Measurements from ENCODE around the gene ABCC3.

Gene ABCC3

DNA sequence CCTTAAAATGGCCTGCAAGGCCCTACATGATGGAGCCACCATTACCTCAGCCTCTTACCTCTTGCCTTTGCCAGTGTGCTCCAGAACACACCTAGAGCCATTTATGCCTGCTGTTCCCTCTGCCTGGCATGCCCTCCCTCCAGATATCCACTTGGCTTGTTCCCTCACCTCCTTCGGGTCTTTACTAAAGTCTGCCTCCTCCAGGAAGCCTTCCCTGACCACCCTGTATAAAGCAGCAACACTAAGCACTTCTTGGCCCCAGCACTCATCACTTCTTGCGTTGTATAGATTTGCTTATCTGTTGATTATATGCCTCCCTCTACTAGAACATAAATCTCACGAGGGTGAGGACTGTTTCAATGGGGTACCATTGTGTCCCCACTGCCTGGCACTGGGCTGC lies 47.8 kb downstream of the ABCC3 start:
- no peak for DNase-seq (ENCODE audit: low read depth in 2 of 3, low spot score in 2 of 3)

DNA sequence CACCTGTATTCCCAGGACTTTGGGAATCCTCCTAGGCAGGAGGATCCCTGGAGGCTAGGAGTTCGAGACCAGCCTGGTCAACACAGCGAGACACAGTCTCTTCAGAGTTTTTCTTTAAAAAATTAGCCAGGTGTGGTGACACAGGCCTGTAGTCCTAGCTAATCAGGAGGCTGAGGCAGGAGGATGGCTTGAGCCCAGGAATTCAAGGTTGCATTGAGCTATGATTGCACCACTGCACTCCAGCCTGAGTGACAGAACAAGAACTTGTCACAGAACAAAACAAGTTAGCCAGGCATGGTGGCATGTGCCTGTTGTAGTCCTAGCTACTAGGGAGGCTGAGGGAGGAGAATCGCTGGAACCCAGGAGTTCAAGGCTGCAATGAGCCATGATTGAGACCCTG lies 48.3 kb downstream of the ABCC3 start:
- DNase-seq (ENCODE audit: low read depth in 2 of 3, low spot score in 2 of 3) = no peak

DNA sequence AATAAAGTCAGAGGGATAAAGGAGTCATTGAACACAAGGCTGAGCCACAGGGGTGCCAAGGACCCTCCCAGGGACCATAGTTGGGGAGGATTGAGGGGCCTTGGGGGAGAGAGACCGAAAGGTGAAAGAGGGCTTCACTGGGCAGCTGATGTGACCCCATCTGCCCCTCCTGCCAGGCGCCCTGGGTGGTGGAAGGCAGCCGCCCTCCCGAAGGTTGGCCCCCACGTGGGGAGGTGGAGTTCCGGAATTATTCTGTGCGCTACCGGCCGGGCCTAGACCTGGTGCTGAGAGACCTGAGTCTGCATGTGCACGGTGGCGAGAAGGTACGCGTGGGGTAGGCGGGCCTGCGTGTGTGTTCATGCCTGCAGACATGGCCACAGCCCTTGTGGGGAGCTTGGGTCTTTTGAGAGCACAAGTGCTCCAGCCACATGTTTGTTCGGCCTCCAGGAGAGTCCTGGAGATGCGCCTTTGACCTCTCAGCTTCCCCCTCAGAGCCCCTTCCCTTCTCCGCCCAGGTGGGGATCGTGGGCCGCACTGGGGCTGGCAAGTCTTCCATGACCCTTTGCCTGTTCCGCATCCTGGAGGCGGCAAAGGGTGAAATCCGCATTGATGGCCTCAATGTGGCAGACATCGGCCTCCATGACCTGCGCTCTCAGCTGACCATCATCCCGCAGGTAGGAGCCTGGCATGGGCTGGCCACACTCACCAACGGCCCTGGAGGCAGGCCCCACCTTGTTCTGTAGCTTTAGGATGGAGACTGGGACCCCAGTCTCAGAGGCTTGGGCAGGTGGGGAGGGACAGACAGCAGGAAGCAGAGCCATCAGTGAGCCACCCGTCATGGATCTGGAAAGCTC lies 49.0 kb downstream of the ABCC3 start:
- no peak for DNase-seq (ENCODE audit: low read depth in 2 of 3, low spot score in 2 of 3)

DNA sequence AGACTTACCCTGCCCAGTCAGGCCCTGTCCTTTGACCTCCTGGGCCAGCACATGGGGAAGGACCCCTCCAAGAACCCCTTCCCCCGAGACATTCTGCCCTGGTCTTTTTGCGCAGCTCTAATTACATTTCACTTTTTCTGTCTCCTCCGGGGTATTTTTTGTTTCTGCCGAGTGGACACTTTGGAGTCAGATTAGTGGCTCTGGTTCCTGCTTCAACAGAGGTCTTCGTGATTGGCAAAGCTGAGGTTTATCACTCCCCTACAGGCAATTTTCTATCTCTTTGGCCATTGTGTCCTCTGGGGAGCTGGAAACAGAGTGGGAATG lies 49.6 kb downstream of the ABCC3 start:
- no peak for DNase-seq (ENCODE audit: low read depth in 2 of 3, low spot score in 2 of 3)

DNA sequence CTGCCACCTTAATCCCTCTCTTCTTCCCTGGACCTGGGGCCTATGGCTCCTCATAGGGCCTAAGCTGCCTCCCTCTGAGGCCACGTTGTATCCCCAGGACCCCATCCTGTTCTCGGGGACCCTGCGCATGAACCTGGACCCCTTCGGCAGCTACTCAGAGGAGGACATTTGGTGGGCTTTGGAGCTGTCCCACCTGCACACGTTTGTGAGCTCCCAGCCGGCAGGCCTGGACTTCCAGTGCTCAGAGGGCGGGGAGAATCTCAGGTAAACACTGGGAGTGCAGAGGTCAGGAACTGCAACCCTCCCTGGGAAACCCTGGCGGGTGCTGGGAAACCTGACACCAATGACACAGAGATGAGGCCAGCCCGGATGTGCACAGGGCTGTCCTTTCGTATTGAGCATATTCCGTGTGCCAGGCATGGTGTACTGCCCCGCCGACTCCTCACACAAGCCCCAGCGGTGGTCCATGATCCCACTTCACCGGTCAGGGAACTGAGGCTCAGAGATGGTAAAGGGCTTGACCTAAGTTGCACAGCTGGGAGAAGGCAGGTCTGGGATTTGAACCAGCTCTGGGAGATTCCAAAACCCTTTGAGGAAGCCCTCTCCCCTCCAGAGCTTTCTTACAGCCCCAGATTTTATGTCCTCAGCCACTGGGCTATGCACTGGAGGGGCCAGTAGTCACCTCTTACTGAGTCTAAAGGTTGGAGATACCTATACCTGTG lies 50.1 kb downstream of the ABCC3 start:
- DNase-seq (ENCODE audit: low read depth in 2 of 3, low spot score in 2 of 3) = no peak

DNA sequence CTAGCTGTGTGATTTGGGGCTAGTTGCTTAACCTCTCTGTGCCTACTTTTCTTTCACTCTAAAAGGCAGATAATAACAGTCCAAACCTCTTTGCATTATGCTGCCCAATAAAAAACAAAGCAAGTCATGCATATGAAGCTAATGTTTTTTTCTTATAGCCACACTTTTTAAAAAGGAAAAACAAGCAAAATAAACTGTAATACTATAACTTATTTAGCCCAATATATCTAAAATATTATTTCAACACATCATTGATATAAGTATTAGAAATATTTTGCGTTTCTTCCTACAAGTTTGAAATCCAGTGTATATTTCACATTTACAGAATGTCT lies 50.6 kb downstream of the ABCC3 start:
- no peak for DNase-seq (ENCODE audit: low read depth in 2 of 3, low spot score in 2 of 3)

DNA sequence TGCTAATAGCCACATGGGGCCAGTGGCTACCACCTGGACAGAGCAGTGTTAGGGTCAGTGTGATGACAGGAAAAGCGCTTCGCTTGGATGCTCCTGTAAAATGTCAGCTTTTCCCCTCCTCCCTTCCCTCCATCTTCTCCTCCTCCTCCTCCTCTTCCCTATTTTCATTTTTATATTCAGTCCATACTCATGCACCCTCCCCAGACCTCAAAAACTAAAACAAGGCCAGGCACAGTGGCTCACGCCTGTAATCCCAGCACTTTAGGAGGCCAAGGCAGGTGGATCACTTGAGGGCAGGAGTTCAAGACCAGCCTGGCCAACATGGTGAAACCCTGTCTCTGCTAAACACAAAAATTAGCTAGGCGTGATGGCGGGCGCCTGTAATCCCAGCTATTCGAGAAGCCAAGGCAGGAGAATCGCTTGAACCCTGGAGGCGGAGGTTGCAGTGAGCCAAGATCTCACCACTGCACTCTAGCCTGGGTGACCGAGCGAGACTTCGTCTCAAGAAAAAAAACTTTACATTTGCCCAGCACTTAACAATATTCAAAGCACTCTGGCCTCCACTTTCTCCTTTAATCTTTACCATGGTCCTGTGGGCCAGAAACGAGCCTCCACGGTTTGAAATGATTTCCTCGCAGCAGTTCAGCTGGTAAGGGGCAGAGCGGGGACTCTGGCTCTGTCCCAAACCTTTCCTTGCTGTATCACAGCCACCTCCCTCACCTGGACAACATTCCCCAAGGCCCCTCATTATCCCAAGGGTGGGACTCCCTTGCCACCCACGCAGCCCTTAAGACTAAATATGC lies 51.2 kb downstream of the ABCC3 start:
- DNase-seq (ENCODE audit: low read depth in 2 of 3, low spot score in 2 of 3) = no peak

DNA sequence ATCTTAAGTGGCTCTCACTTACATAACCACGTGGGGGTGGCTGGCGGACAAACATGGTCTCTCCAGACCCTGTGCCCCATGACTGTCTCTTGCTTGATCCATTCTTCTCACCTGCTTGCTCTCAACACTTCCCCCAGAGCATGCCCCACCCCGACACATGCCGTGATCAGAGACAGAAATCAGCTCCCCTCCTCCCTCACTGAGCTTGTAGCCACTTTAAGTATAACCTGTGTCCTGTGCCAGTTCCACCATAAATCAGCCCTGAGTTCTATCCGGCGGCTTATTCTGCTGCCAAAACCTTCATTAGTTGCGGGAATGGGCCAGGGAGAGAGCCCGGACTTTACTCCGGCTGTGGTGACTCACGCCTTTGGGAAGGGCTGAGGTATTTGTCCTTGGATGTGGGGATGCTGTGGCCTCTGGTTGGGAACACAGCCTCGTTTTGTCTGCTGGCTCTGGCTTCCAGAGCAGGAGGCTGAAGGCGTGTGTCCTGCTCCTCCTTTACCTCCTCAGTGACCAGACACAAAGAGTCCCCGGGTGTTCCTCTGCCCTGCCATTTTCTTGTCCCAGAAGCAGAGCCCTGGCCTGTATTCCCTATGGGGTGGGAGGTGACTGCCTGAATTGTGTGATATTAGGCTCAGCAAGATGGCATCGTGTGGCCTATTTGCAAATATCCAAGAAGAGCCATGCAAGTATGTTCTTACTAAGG lies 52.0 kb downstream of the ABCC3 start:
- DNase-seq (ENCODE audit: low read depth in 2 of 3, low spot score in 2 of 3) = no peak

DNA sequence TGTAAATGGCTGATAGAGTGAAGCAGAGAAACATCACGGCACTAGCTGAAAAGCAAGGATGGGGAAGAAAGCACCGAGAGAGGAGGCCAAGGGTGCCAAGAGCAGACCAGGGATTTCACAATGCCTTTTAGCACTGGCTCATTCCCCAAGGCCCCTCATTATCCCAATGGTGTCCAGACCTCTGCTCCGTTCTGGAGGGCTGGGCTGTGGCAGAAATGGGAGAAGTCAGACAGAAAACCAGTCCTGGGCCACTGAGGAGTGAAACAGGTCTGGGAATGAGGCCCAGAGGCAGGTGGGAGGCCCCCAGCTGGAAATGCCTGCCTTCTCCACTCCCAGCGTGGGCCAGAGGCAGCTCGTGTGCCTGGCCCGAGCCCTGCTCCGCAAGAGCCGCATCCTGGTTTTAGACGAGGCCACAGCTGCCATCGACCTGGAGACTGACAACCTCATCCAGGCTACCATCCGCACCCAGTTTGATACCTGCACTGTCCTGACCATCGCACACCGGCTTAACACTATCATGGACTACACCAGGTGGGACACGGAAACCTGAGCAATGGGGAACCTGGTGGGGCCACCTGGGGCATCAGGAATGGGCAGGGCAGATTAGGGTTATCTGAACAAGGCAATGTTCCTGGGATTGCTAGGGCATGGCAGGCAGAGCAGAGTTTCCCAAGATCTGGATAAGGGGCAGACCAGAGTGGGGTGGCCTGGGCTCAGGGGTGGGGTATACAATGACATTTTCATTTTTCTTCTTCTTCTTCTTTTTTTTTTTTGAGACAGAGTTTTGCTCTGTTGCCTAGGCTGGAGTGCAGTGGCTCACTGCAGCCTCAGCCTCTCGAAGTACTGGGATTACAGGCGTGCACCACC lies 52.8 kb downstream of the ABCC3 start:
- no peak for DNase-seq (ENCODE audit: low read depth in 2 of 3, low spot score in 2 of 3)

DNA sequence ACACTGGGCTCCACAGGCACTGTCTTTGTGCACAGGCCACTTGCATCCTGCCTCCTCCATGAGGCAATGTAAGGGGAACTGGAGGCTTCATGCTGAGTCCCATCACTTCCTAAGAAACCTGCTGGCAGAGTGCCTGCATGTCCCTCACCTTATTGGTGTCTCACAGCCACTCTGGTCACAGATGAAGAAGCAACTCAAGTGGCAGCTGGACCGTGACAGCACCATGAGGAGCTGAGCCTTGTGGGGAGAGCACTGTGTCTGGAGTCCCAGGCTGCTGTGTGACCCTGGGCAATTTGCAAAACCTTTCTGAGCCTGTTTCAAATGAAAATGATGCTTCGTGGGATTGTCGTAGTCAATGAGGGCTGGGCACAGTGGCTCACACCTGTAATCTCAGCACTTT lies 53.6 kb downstream of the ABCC3 start:
- no peak for DNase-seq (ENCODE audit: low read depth in 2 of 3, low spot score in 2 of 3)

DNA sequence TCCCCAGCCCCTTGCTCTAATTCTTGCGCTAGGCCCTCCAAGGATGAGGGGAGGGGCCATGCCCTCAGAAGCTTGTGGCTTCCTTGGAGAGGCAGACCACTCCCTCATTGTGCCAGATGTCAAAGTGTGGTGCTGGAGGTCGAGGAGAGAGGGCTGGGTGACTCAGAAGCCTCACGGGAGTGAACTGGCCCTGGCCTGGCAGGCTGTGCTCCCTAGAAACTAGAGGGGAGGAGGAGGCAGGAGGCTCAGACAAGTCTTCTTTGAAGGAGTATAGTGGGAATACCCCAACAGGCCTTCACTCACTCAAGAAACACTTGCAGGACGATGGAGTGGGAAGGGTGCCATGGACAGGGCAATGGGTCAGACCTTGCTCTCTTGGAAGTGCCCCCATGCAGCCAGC lies 54.6 kb downstream of the ABCC3 start:
- no peak for DNase-seq (ENCODE audit: low read depth in 2 of 3, low spot score in 2 of 3)

DNA sequence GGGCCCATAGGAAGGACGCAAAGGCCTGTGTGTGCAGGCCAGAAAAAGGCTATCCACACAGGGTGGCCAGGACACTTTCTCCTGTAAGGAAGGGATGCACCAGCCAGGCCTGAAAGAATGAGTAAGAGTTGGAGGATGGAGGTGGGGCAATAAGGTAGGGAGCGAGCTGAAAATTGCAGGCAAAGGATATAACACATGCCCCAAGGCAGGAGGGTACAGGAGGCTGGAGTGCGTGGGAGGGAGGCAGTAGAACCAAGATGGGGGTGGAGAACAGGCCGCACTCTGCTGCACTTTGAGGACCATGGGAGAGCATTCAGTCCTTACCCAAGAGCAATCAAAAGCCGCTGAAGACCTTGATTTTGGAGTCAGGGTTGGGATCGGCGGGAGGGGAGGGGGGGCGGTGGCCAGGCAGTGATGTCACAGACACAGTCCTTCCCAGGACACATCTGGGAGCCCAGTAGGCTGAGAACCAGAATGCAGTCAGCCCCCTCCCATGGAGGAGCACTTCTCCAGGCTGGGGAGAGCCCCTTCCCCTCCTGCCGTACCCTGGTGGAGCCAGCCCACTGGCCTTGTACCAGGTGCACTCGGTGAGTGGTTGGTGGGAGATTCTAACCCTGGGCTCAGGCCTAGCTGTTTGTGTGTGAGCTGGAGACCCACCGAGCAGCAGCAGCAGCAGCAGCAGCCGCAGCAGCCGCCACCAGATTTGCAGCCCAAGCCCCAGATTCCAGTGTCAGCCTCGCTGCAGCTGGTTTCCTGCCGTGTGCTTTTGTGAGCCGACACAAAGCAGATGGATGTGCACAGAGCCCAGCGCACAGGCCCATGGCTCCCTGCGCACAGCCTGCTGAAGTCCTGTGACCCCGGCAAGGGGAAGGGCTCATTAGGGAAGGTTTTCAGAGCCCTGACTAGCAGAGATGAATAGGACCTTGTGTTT lies 55.5 kb downstream of the ABCC3 start:
- no peak for DNase-seq (ENCODE audit: low read depth in 2 of 3, low spot score in 2 of 3)

DNA sequence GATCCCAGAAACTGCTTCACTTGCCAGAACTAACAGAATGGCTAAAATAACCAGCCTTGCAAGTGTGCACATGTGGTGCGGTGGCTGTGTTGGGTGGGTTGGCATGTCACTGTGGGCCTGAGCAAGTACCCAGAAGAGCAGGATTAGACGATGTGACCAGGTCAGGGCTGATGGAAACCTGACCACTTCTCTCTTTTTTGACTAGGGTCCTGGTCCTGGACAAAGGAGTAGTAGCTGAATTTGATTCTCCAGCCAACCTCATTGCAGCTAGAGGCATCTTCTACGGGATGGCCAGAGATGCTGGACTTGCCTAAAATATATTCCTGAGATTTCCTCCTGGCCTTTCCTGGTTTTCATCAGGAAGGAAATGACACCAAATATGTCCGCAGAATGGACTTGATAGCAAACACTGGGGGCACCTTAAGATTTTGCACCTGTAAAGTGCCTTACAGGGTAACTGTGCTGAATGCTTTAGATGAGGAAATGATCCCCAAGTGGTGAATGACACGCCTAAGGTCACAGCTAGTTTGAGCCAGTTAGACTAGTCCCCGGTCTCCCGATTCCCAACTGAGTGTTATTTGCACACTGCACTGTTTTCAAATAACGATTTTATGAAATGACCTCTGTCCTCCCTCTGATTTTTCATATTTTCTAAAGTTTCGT lies 56.3 kb downstream of the ABCC3 start:
- no peak for DNase-seq (ENCODE audit: low read depth in 2 of 3, low spot score in 2 of 3)

DNA sequence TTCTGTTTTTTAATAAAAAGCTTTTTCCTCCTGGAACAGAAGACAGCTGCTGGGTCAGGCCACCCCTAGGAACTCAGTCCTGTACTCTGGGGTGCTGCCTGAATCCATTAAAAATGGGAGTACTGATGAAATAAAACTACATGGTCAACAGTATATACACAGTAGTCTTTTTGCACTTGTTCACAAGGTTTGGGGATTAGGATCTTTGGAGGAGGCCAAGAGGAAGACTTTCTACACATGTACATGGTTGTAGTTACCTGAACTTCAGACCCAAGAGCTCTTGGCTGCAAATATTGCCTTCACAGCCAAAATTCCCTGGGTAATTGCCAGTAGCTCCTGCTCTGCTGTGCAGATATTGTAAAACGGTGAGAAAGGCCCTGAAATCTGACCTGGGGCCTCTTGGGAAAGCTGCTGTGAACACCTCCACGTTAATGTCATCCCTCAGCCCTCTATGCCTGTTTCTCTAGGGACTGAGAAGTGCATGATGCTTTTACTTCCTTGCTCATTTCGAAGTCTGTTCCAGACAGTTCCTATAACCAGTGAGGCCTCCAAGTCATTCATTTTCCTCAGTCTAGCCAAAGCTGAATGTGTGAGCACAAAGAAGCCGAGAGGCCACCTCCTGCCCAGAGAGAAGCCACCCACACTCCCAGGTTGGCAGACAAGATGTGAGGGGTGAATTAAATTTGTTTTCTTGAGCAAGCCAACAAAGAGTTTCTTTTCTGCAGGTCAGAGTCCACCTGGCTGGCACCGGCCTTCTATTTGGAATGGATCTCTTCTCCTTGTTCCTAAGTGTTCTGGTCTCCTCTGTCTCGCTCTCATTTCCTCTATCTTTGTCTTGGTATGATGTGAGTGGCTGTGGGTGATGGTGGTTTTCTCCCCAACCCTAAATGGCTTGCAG lies 57.1 kb downstream of the ABCC3 start:
- no peak for DNase-seq (ENCODE audit: low read depth in 2 of 3, low spot score in 2 of 3)

DNA sequence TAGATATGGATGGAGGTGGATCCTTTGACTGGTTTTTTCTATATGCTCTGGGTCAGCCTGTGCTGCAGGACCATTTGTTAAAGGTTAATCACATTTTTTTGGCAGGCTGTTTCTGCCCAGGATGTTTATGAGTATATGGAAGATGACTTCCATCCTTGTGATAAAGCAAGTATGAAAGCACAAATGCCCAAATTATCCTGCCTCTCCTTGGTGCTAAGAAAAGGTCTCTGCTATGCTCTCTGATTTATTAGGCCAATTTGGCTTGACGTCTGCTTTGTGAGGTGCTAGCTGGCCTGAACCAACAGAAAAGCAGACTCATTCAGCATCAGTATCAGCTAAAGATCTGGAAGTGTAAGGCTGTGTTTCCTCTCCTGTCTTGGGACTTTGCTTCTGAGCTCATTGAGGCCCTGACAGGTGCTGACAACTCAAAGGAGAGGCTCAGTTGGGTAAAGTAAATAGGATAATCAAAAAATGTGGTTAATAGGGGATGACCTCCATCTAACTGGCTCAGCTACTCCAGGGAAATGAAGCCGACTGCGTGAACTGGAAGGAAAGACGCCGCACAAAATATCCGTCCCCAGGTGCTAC lies 57.9 kb downstream of the ABCC3 start:
- no peak for DNase-seq (ENCODE audit: low read depth in 2 of 3, low spot score in 2 of 3)

DNA sequence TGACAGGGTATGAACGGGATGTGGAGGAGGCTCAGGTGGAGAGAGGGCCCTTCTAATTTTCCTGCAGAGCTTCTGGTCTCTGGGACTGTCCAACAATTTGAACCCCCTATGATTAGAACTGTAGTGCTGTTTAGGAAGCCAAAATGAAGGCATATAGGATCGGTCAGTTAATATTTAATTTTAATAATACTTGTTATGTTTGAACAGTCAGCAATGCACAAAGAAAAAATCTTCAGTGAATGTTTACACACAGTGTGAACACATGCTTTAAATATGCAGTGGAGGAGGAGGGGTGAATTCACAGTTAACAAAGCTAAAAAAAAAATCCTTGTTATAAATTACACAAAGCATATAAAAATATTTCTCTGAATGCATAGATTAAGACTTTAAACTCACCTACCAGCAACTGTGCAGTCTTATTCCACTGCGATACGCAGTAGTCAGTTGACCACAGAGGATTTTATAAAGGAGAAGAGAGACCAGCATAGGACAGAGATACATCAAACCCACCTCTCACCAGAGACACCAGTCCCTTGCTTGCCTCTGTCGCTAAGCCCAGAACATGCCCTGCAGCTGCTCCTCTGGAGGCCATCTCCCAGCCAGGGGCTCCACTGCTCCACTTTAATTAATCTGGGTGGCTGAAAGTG lies 58.5 kb downstream of the ABCC3 start:
- DNase-seq (ENCODE audit: low read depth in 2 of 3, low spot score in 2 of 3) = no peak

DNA sequence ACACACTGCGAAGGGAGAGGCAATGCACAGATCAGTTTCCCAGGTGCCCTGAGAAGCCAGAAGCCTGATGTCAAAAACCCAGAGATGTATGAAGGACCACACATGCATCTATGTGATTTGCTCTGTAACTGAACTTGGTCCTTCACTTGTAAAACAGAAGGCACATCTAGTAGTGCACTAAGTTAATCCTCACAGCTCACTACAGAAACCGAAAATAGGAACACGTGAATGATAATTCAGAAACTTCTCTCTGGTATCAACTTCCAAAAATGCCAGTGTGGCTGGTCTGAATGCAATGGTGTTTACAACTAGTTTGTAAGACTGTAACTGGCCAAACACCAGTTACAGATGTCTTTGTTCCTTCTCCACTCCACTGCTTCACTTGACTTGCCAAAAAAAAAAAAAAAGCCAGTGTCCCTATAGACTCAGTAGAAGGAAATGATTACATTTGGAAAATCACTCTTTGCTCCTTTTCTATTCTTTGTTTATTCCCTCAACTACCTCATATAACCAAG lies 61.7 kb downstream of the ABCC3 start:
- no peak for DNase-seq (ENCODE audit: low read depth in 2 of 3, low spot score in 2 of 3)
